Liver (tissue), 9 donors: ENCODE data around the gene SLC25A21. TPM values are rescaled to one million over a fixed set of nuclear protein-coding genes. Genes with fewer than 3 reads are reported as not detected.

Experiments
- DNase-seq: peaks from one replicate; pipeline ENCODE4 v3.0.0-alpha.2; 2017; ENCODE audit warnings: low spot score
- H3K27ac ChIP-seq, 2 donors: one replicate each; pipeline ENCODE4 v1.7.0; 2013; ENCODE audit warnings: inconsistent platforms in 2 of 2, low read length in 2 of 2, control low read depth in 1 of 2, low read depth in 1 of 2, mild to moderate bottlenecking in 1 of 2
- H3K27me3 ChIP-seq, 4 donors: one replicate each; pipeline versions ENCODE4 v1.6.1 to v1.7.0; 2013; ENCODE audit warnings: low read length in 3 of 4, inconsistent platforms in 1 of 4, mild to moderate bottlenecking in 1 of 4, moderate library complexity in 1 of 4; ENCODE audit not compliant: control insufficient read depth in 4 of 4, insufficient read depth in 4 of 4
- H3K36me3 ChIP-seq, 4 donors: one replicate each; pipeline versions ENCODE4 v1.6.1 to v1.7.0; 2013; ENCODE audit warnings: low read length in 3 of 4, mild to moderate bottlenecking in 3 of 4, low read depth in 1 of 4, moderate library complexity in 1 of 4; ENCODE audit not compliant: control insufficient read depth in 4 of 4, insufficient read depth in 3 of 4
- H3K4me1 ChIP-seq, 4 donors: one replicate each; pipeline versions ENCODE4 v1.6.1 to v1.7.0; 2013; ENCODE audit warnings: low read length in 3 of 4, mild to moderate bottlenecking in 3 of 4, moderate library complexity in 1 of 4; ENCODE audit not compliant: control insufficient read depth in 4 of 4, insufficient read depth in 4 of 4
- H3K4me3 ChIP-seq, 3 donors: one replicate each; pipeline versions ENCODE4 v1.6.1 to v1.7.0; 2013; ENCODE audit warnings: low read length in 3 of 3, control low read depth in 1 of 3, low read depth in 1 of 3, mild to moderate bottlenecking in 1 of 3
- H3K9ac ChIP-seq, 2 donors: one replicate each; pipeline ENCODE4 v1.7.0; 2013; ENCODE audit warnings: low read length in 2 of 2, mild to moderate bottlenecking in 2 of 2, moderate library complexity in 2 of 2, control low read depth in 1 of 2, low read depth in 1 of 2
- H3K9me3 ChIP-seq, 4 donors: one replicate each; pipeline versions ENCODE4 v1.6.1 to v1.7.0; 2013; ENCODE audit warnings: low read length in 3 of 4; ENCODE audit not compliant: control insufficient read depth in 4 of 4
- EGR1 ChIP-seq, 2 donors: IDR thresholded peaks; 2 replicates each; pipeline ENCODE4 v1.6.1; 2016 to 2018; ENCODE audit warnings: antibody characterized with exemption in 2 of 2, low read depth in 2 of 2
- FOXA1 ChIP-seq: IDR thresholded peaks from 2 replicates; pipeline ENCODE4 v1.6.1; 2016; ENCODE audit warnings: antibody characterized with exemption
- FOXA2 ChIP-seq: IDR thresholded peaks from 2 replicates; pipeline ENCODE4 v1.6.1; 2016; ENCODE audit warnings: antibody characterized with exemption
- GABPA ChIP-seq, 2 donors: IDR thresholded peaks in 1 of 2; conservative IDR thresholded peaks in 1 of 2; 2 replicates each; pipeline ENCODE4 v1.6.1; 2016; ENCODE audit warnings: antibody characterized with exemption in 2 of 2, mild to moderate bottlenecking in 1 of 2, moderate library complexity in 1 of 2
- HNF4A ChIP-seq, 2 donors: conservative IDR thresholded peaks; 2 replicates each; pipeline ENCODE4 v1.6.1; 2016; ENCODE audit warnings: antibody characterized with exemption in 2 of 2, mild to moderate bottlenecking in 2 of 2
- HNF4G ChIP-seq: IDR thresholded peaks from 2 replicates; pipeline ENCODE4 v1.6.1; 2016; ENCODE audit warnings: antibody characterized with exemption
- JUND ChIP-seq, 2 donors: IDR thresholded peaks; 2 replicates each; pipeline ENCODE4 v1.6.1; 2016; ENCODE audit warnings: antibody characterized with exemption in 2 of 2
- NR2F2 ChIP-seq: IDR thresholded peaks from 2 replicates; pipeline ENCODE4 v1.6.1; 2016; ENCODE audit warnings: antibody characterized with exemption
- RAD21 ChIP-seq, 2 donors: IDR thresholded peaks; 2 replicates each; pipeline ENCODE4 v1.6.1; 2016; ENCODE audit warnings: antibody characterized with exemption in 2 of 2, mild to moderate bottlenecking in 2 of 2
- SP1 ChIP-seq: IDR thresholded peaks from 2 replicates; pipeline ENCODE4 v1.6.1; 2018; ENCODE audit warnings: antibody characterized with exemption, mild to moderate bottlenecking
- TAF1 ChIP-seq: conservative IDR thresholded peaks from 2 replicates; pipeline ENCODE4 v1.6.1; 2016; ENCODE audit warnings: antibody characterized with exemption, mild to moderate bottlenecking
- YY1 ChIP-seq: IDR thresholded peaks from 2 replicates; pipeline ENCODE4 v1.6.1; 2016; ENCODE audit warnings: antibody characterized with exemption, mild to moderate bottlenecking
- WGBS: extraction: QIAGEN DNeasy Blood & Tissue Kit; methylation state at CpG from one replicate; pipeline ENCODE4 v1.1.7; 2013; 5-methylcytosine and 5-hydroxymethylcytosine counted together
- polyA plus RNA-seq, 2 donors: library from polyadenylated mRNA; stranded (reverse) in 1 of 2; unstranded in 1 of 2; fragments of 200-250 nt in 1 of 2; fragments of >200 nt in 1 of 2; fragmentation: Nextera tagmentation in 1 of 2; extraction: Ambion mirVana in 1 of 2; gene quantifications; one replicate each; pipeline versions ENCODE4 v1.2.1 to v1.2.3, GENCODE V29; 2013 to 2015
- total RNA-seq, 2 donors: library from RNA; depleted of rRNA; stranded (reverse); fragments of >200 nt; gene quantifications; one replicate each; pipeline ENCODE4 v1.2.3, GENCODE V29; 2014
- TF ChIP-seq, protein P1 (sequence below): IDR thresholded peaks from 2 replicates; pipeline ENCODE4 v1.6.1; 2016; ENCODE audit warnings: antibody characterized with exemption
- TF ChIP-seq, protein P2 (sequence below): IDR thresholded peaks from 2 replicates; pipeline ENCODE4 v1.6.1; 2016; ENCODE audit warnings: antibody characterized with exemption, mild to moderate bottlenecking
- TF ChIP-seq, protein P3 (sequence below): IDR thresholded peaks from 2 replicates; pipeline ENCODE4 v1.6.1; 2016; ENCODE audit warnings: antibody characterized with exemption
- TF ChIP-seq, protein P4 (sequence below): IDR thresholded peaks from 2 replicates; pipeline ENCODE4 v1.6.1; 2016; ENCODE audit warnings: antibody characterized with exemption
- TF ChIP-seq, protein P5 (sequence below): fragments of 150-350 bp; IDR thresholded peaks from 2 replicates; pipeline ENCODE4 v1.5.1; 2017; ENCODE audit warnings: improper control_type of control experiment, low read depth, low read length; ENCODE audit not compliant: missing input control
- donor health status: healthy.
- donor health status: healthy.
- donor health status: healthy.
- donor health status: healthy.
- donor health status: healthy.

SLC25A21 gene
- total and polyA plus RNA-seq, 4 donors: 0.13 to 24.3 (median 0.23) TPM

DNA sequence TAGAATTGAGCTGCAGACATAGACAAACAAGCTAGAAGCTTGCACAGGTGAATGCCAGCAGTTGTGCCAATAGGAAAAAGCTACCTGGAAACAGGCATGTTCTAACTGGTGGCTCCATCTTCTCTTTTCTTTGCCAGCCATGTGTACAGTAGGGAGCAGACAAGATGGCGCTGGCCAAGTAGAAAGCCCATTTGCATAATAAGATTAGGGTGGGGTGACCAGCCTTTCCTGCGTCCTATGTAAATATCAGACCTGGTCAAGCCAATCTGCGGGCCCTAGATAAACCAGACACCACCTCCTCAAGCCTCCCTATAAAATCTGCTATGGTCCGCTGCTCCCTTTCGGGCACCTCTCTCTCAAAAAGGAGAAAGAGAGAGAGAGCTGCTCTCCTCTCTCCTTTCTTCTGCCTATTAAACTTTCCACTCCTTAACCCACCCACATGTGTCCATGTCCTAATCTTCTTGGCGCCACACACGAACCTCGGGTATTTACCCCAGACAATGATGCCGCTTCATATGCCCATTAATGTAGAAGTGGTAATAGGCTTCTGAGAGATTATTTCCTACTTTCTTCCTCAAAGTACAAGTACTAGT, 201.0 kb downstream of the SLC25A21 start:
- no peak overlapping the region for H3K9ac ChIP-seq
- DNase-seq: no peak
- TF ChIP-seq EGR1 (IDR thresholded peaks at IDR 0.05; ENCODE audit: low read depth in 2 of 2): no peak
- TF ChIP-seq GABPA (IDR thresholded peaks at IDR 0.05 in 1 of 2, conservative IDR thresholded peaks at IDR 0.05 in 1 of 2): no peak
- TF ChIP-seq FOXA1: no peak
- no peak for TF ChIP-seq FOXA2
- no peak for TF ChIP-seq HNF4G
- TF ChIP-seq, protein P1, sequence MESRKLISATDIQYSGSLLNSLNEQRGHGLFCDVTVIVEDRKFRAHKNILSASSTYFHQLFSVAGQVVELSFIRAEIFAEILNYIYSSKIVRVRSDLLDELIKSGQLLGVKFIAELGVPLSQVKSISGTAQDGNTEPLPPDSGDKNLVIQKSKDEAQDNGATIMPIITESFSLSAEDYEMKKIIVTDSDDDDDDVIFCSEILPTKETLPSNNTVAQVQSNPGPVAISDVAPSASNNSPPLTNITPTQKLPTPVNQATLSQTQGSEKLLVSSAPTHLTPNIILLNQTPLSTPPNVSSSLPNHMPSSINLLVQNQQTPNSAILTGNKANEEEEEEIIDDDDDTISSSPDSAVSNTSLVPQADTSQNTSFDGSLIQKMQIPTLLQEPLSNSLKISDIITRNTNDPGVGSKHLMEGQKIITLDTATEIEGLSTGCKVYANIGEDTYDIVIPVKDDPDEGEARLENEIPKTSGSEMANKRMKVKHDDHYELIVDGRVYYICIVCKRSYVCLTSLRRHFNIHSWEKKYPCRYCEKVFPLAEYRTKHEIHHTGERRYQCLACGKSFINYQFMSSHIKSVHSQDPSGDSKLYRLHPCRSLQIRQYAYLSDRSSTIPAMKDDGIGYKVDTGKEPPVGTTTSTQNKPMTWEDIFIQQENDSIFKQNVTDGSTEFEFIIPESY: no peak
- TF ChIP-seq, protein P2, sequence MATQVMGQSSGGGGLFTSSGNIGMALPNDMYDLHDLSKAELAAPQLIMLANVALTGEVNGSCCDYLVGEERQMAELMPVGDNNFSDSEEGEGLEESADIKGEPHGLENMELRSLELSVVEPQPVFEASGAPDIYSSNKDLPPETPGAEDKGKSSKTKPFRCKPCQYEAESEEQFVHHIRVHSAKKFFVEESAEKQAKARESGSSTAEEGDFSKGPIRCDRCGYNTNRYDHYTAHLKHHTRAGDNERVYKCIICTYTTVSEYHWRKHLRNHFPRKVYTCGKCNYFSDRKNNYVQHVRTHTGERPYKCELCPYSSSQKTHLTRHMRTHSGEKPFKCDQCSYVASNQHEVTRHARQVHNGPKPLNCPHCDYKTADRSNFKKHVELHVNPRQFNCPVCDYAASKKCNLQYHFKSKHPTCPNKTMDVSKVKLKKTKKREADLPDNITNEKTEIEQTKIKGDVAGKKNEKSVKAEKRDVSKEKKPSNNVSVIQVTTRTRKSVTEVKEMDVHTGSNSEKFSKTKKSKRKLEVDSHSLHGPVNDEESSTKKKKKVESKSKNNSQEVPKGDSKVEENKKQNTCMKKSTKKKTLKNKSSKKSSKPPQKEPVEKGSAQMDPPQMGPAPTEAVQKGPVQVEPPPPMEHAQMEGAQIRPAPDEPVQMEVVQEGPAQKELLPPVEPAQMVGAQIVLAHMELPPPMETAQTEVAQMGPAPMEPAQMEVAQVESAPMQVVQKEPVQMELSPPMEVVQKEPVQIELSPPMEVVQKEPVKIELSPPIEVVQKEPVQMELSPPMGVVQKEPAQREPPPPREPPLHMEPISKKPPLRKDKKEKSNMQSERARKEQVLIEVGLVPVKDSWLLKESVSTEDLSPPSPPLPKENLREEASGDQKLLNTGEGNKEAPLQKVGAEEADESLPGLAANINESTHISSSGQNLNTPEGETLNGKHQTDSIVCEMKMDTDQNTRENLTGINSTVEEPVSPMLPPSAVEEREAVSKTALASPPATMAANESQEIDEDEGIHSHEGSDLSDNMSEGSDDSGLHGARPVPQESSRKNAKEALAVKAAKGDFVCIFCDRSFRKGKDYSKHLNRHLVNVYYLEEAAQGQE: no peak
- TF ChIP-seq YY1: no peak
- no peak for TF ChIP-seq TAF1
- TF ChIP-seq SP1: no peak
- TF ChIP-seq, protein P3, sequence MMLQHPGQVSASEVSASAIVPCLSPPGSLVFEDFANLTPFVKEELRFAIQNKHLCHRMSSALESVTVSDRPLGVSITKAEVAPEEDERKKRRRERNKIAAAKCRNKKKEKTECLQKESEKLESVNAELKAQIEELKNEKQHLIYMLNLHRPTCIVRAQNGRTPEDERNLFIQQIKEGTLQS: no peak
- H3K4me3 ChIP-seq: no peak overlapping the region
- H3K36me3 ChIP-seq: no peaks in the 10 kb centered on the region
- H3K27me3 ChIP-seq: no peaks in the 10 kb centered on the region
- H3K9me3 ChIP-seq: no peaks in the 10 kb centered on the region
- no peaks in the 10 kb centered on the region for H3K4me1 ChIP-seq
- H3K27ac ChIP-seq: no peak overlapping the region
- 95% methylated on average over 9 of the region's 9 CpGs for WGBS

DNA sequence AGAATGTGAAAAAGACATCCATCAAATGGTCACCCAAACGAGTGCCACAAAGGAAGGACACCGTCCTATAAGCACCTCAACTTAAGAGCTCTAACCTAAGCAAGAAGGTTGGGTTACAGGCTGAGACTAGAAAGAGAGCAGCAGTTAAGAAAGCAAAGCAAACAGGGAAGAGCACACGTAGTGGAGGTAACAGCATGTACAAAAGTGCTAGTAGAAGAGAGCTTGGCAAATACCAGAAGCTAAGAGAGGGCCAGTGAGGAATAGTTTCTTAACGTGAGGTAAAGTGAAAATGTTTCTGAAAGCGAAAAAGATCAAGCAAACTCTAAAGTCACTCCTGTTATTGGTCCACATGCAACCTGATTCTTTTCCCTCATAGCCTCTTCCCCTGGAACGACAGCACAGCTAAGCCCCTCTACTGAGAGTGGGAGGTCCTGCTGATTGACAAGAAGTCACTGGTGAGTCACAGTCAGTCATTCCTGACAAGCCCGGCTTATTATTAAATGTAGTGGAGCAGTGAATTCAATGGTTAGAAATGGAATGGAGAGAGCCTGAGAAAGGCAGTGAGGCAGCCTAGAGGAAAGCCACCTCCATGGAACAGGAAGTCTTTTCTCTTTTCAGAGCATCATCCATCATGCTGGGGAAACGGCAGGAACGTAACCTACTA, 204.4 kb downstream of the SLC25A21 start:
- Histone ChIP-seq H3K4me1 (no peaks in the 10 kb centered on the region), H3K9ac (no peak overlapping the region), H3K36me3 (no peaks in the 10 kb centered on the region), H3K9me3 (no peaks in the 10 kb centered on the region), H3K27me3 (no peaks in the 10 kb centered on the region), H3K27ac (no peak overlapping the region), H3K4me3 (no peak overlapping the region)
- DNase-seq: no peak
- WGBS: 63% methylated on average over 9 of the region's 9 CpGs
- TF ChIP-seq, protein P4, sequence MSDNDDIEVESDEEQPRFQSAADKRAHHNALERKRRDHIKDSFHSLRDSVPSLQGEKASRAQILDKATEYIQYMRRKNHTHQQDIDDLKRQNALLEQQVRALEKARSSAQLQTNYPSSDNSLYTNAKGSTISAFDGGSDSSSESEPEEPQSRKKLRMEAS: no peak
- TF ChIP-seq YY1 (no peak), GABPA (IDR thresholded peaks at IDR 0.05 in 1 of 2, conservative IDR thresholded peaks at IDR 0.05 in 1 of 2) (no peak), HNF4A (conservative IDR thresholded peaks at IDR 0.05) (no peak), EGR1 (IDR thresholded peaks at IDR 0.05; ENCODE audit: low read depth in 2 of 2) (no peak), HNF4G (no peak), TAF1 (no peak), FOXA2 (no peak), SP1 (no peak), NR2F2 (no peak), RAD21 (IDR thresholded peaks at IDR 0.05) (no peak), JUND (IDR thresholded peaks at IDR 0.05) (no peak)
- TF ChIP-seq, protein P2: no peak
- TF ChIP-seq, protein P3: no peak
- TF ChIP-seq, protein P5, sequence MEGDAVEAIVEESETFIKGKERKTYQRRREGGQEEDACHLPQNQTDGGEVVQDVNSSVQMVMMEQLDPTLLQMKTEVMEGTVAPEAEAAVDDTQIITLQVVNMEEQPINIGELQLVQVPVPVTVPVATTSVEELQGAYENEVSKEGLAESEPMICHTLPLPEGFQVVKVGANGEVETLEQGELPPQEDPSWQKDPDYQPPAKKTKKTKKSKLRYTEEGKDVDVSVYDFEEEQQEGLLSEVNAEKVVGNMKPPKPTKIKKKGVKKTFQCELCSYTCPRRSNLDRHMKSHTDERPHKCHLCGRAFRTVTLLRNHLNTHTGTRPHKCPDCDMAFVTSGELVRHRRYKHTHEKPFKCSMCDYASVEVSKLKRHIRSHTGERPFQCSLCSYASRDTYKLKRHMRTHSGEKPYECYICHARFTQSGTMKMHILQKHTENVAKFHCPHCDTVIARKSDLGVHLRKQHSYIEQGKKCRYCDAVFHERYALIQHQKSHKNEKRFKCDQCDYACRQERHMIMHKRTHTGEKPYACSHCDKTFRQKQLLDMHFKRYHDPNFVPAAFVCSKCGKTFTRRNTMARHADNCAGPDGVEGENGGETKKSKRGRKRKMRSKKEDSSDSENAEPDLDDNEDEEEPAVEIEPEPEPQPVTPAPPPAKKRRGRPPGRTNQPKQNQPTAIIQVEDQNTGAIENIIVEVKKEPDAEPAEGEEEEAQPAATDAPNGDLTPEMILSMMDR: no peak
